Measurements from ENCODE around the gene RAP1GAP2.

Gene RAP1GAP2

DNA sequence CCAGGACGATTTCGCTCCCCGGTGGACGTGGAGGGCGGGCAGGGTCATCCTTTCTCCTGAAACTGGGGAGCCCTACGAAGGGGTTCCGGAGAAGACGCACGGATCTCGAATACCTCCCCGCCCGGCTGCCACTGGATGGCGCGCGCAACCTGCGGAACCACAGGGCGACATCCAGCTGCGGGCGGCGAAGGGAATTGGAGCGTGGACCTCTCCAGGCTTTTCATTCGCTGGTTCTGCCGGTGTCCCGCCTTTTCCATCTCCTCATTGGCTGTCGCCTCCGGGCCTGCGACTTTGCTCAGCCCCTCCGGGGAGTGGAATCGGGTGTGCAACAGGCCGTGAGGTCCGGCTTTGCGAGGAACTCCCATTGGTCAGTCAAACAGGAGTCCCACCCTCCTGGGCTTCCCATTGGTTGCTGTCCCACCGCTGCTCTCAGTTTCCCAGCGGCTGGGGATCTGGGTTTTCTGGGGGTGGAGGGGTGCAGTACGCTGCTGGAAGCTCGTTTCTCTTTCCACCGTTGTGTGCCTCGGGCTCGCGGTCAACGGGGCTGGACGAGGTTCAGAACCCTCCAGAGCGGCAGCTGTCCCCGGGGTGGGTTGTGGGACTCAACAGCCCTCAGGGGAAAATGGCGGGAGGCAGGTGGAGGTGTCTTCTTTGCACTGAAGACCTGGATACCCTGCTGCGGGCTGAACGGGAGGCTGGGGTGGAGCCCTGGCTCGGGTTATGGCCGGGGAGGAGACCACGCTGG, 252.7 kb downstream of the RAP1GAP2 start (continued):
- TF ChIP-seq, protein P1, sequence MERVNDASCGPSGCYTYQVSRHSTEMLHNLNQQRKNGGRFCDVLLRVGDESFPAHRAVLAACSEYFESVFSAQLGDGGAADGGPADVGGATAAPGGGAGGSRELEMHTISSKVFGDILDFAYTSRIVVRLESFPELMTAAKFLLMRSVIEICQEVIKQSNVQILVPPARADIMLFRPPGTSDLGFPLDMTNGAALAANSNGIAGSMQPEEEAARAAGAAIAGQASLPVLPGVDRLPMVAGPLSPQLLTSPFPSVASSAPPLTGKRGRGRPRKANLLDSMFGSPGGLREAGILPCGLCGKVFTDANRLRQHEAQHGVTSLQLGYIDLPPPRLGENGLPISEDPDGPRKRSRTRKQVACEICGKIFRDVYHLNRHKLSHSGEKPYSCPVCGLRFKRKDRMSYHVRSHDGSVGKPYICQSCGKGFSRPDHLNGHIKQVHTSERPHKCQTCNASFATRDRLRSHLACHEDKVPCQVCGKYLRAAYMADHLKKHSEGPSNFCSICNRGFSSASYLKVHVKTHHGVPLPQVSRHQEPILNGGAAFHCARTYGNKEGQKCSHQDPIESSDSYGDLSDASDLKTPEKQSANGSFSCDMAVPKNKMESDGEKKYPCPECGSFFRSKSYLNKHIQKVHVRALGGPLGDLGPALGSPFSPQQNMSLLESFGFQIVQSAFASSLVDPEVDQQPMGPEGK (tag by site-specific recombination; IDR thresholded peaks at IDR 0.05): peak; percentile 87
- TF ChIP-seq ZNF76 (tag by site-specific recombination; IDR thresholded peaks at IDR 0.05; ENCODE audit: borderline replicate concordance, low read depth): peak; percentile 38; the same call in 1 of the 2 replicates
- TF ChIP-seq, protein P2, sequence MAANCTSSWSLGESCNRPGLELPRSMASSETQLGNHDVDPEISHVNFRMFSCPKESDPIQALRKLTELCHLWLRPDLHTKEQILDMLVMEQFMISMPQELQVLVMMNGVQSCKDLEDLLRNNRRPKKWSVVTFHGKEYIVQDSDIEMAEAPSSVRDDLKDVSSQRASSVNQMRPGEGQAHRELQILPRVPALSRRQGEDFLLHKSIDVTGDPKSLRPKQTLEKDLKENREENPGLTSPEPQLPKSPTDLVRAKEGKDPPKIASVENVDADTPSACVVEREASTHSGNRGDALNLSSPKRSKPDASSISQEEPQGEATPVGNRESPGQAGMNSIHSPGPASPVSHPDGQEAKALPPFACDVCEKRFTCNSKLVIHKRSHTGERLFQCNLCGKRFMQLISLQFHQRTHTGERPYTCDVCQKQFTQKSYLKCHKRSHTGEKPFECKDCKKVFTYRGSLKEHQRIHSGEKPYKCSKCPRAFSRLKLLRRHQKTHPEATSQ (tag by site-specific recombination; IDR thresholded peaks at IDR 0.05): no peak
- TF ChIP-seq, protein P3, sequence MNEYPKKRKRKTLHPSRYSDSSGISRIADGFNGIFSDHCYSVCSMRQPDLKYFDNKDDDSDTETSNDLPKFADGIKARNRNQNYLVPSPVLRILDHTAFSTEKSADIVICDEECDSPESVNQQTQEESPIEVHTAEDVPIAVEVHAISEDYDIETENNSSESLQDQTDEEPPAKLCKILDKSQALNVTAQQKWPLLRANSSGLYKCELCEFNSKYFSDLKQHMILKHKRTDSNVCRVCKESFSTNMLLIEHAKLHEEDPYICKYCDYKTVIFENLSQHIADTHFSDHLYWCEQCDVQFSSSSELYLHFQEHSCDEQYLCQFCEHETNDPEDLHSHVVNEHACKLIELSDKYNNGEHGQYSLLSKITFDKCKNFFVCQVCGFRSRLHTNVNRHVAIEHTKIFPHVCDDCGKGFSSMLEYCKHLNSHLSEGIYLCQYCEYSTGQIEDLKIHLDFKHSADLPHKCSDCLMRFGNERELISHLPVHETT (tag by site-specific recombination; IDR thresholded peaks at IDR 0.05): peak; percentile 46; the same call in 1 of the 2 replicates
- no peak for TF ChIP-seq ZNF37A (tag by site-specific recombination; IDR thresholded peaks at IDR 0.05)
- TF ChIP-seq GLIS2 (tag by site-specific recombination; IDR thresholded peaks at IDR 0.05): peak; percentile 71
- TF ChIP-seq ZNF48 (tag by site-specific recombination; IDR thresholded peaks at IDR 0.05): no peak
- TF ChIP-seq ZNF157 (tag by site-specific recombination; IDR thresholded peaks at IDR 0.05): no peak
- peak; percentile 72 for TF ChIP-seq ZXDB (tag by site-specific recombination; IDR thresholded peaks at IDR 0.05)
- no peak for TF ChIP-seq SALL2 (tag by site-specific recombination; IDR thresholded peaks at IDR 0.05; ENCODE audit: borderline replicate concordance)
- TF ChIP-seq ZNF837 (tag by site-specific recombination; IDR thresholded peaks at IDR 0.05): no peak
- TF ChIP-seq, protein P4, sequence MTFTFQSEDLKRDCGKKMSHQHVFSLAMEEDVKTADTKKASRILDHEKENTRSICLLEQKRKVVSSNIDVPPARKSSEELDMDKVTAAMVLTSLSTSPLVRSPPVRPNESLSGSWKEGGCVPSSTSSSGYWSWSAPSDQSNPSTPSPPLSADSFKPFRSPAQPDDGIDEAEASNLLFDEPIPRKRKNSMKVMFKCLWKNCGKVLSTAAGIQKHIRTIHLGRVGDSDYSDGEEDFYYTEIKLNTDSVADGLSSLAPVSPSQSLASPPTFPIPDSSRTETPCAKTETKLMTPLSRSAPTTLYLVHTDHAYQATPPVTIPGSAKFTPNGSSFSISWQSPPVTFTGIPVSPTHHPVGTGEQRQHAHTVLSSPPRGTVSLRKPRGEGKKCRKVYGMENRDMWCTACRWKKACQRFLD (tag by site-specific recombination; IDR thresholded peaks at IDR 0.05): 0 out of 2 replicates have a peak, but pooled peaks have one; percentile 41
- TF ChIP-seq RBAK (tag by site-specific recombination; IDR thresholded peaks at IDR 0.05): no peak
- TF ChIP-seq ZNF302 (tag by site-specific recombination; IDR thresholded peaks at IDR 0.05; ENCODE audit: low read depth): no peak
- peak; percentile 82 for TF ChIP-seq ZNF660 (tag by site-specific recombination; IDR thresholded peaks at IDR 0.05)
- no peak for TF ChIP-seq WT1 (tag by site-specific recombination; IDR thresholded peaks at IDR 0.05)
- no peak for TF ChIP-seq ZNF138 (tag by site-specific recombination; IDR thresholded peaks at IDR 0.05; ENCODE audit: borderline replicate concordance)
- TF ChIP-seq HOXD13 (CRISPR knock-in tag; IDR thresholded peaks at IDR 0.05; ENCODE audit: borderline replicate concordance): no peak
- no peak for TF ChIP-seq ZNF174 (tag by site-specific recombination; IDR thresholded peaks at IDR 0.05)
- no peak for TF ChIP-seq KLF16 (tag by site-specific recombination; IDR thresholded peaks at IDR 0.05)
- no peak for TF ChIP-seq ZNF585B (tag by site-specific recombination; IDR thresholded peaks at IDR 0.05)
- TF ChIP-seq, protein P5, sequence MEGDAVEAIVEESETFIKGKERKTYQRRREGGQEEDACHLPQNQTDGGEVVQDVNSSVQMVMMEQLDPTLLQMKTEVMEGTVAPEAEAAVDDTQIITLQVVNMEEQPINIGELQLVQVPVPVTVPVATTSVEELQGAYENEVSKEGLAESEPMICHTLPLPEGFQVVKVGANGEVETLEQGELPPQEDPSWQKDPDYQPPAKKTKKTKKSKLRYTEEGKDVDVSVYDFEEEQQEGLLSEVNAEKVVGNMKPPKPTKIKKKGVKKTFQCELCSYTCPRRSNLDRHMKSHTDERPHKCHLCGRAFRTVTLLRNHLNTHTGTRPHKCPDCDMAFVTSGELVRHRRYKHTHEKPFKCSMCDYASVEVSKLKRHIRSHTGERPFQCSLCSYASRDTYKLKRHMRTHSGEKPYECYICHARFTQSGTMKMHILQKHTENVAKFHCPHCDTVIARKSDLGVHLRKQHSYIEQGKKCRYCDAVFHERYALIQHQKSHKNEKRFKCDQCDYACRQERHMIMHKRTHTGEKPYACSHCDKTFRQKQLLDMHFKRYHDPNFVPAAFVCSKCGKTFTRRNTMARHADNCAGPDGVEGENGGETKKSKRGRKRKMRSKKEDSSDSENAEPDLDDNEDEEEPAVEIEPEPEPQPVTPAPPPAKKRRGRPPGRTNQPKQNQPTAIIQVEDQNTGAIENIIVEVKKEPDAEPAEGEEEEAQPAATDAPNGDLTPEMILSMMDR (tag by site-specific recombination; IDR thresholded peaks at IDR 0.05): peak; percentile 97
- TF ChIP-seq, protein P6, sequence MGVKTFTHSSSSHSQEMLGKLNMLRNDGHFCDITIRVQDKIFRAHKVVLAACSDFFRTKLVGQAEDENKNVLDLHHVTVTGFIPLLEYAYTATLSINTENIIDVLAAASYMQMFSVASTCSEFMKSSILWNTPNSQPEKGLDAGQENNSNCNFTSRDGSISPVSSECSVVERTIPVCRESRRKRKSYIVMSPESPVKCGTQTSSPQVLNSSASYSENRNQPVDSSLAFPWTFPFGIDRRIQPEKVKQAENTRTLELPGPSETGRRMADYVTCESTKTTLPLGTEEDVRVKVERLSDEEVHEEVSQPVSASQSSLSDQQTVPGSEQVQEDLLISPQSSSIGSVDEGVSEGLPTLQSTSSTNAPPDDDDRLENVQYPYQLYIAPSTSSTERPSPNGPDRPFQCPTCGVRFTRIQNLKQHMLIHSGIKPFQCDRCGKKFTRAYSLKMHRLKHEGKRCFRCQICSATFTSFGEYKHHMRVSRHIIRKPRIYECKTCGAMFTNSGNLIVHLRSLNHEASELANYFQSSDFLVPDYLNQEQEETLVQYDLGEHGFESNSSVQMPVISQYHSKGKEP (tag by site-specific recombination; IDR thresholded peaks at IDR 0.05): no peak
- no peak for TF ChIP-seq ZNF510 (tag by site-specific recombination; IDR thresholded peaks at IDR 0.05; ENCODE audit: insufficient replicate concordance)
- no peak for TF ChIP-seq ZNF596 (tag by site-specific recombination; IDR thresholded peaks at IDR 0.05)
- TF ChIP-seq GFI1B (tag by site-specific recombination; IDR thresholded peaks at IDR 0.05): no peak
- TF ChIP-seq ZSCAN30 (tag by site-specific recombination; IDR thresholded peaks at IDR 0.05): peak; percentile 38; the same call in 1 of the 2 replicates
- TF ChIP-seq ZNF394 (tag by site-specific recombination; IDR thresholded peaks at IDR 0.05; ENCODE audit: borderline replicate concordance): no peak
- TF ChIP-seq ZNF202 (tag by site-specific recombination; IDR thresholded peaks at IDR 0.05; ENCODE audit: borderline replicate concordance): no peak
